GM21576 (cell line): Measurements from ENCODE around the gene PHB1.

Source experiments
- ATAC-seq: cut with Tn5 transposase; IDR thresholded peaks from one replicate; pipeline ENCODE4 v1.9.1; 2021; ENCODE audit warnings: mild to moderate bottlenecking, moderate library complexity; ENCODE audit not compliant: unreplicated experiment

The PHB1 gene

GRCh38 chr17:49357516-49357915 lies 57.2 kb downstream of the PHB1 start:
- ATAC-seq, result no peak

- ATAC-seq, result no peak
Measured at GRCh38 chr17:49356320-49356719, 58.4 kb downstream of the PHB1 start.
